GM19463 (cell line): ENCODE data around the gene MOXD1.
"Not testable (repeated sequence)": the region's sequence is repeated elsewhere in the genome, so short reads cannot be mapped to it uniquely, and the experiment has no call there.

Experiments used
- ATAC-seq: cut with Tn5 transposase; IDR thresholded peaks from one replicate; pipeline ENCODE4 v1.9.1; 2021; ENCODE audit warnings: mild to moderate bottlenecking, moderate library complexity; ENCODE audit not compliant: unreplicated experiment

MOXD1 gene

DNA sequence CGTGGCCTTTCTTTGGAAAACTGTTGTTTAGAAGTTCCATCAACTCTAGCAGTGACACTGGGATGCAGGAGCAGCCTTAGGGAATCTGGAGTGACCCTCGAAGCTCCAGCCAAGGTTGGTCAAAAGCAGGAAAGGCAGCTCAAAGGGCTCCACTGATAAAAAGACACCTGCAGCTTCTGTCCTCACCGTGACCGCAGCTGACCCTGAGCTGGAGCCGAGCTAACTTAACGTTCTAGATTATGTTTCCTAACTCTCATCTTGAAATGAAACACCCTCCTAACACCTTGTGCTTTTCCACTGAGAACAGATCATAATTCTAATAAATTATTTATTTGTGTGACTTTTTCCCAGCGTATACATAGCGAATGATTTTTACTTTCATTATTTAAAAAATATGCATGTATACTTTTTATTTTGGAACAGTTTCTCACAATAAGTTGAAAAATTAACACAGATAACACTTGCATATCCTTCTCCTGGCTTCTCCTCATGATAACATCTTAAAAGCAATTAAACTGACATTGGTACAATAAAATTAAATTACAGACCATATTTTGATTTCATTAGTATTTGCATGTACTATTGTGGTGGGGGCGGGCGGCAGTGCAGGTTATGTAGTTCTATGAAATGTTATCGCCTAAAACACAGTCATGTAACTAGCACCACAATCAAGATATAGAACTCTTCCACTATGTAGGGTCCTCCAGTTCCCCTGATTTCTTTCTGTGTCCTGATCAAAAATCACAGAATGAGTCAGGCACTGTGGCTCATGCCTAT lies 116.1 kb downstream of the MOXD1 start:
- ATAC-seq = no peak

DNA sequence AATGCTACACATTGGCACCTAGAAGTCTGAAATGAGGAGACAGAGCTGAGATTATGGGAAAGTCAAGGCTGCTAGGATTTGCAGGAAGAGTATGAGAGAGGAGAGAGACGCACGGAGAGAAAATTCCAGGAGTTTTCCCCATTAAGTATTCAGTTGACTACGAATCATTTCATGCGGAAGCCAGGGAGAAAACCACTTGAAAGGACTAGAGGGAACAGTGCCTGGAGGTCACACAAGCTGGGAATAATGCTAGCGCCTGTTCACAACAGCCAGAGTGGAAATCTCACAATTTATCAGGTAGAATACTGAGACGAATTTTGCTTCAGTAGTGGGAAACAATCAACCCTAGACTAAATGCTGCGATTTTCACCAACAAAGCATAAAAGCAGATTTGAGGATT lies 118.6 kb downstream of the MOXD1 start:
- ATAC-seq = no peak

DNA sequence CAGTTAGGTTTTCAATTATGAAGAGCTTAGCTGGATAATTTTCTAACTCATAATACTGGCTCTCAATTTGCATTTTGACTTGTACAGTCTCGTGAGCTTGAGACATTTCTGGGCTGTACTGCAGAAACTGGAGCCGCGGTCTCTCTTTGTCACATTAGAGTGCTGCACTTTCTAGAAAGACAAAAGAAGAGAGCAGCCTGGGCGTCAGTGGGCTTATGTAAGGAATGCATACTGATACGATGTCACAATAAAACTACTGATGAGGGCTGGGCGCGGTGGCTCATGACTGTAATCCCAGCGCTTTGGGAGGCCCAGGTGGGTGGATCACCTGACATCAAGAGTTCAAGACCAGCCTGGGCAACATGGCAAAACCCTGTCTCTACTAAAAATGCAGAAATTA lies 120.8 kb downstream of the MOXD1 start:
- no peak for ATAC-seq

DNA sequence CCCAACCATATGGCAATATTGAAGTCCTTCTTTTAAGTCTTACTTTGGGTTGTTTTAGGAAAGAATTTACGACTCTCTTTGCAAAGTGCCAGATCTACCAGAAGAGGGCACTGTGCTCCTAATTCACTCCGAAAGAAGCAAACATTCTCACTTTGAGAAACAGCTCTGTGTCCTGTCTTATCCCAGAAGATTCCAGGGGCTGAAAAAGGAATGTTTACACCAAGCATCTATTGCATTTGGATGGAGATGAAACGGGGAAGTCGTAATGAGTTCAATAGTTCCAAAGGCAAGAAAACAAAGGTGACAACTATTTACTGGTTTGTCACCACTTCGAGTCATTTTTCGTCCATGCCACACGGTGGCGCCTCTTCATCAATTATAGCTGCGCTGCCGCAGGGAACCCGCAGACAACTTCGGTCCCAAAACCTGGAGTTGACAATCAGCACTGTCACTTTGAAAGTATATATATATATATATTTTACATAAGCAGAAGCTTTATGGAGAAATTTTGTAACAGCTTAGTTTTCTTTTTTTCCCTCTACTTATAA lies 121.6 kb downstream of the MOXD1 start:
- peak; percentile 90 for ATAC-seq

DNA sequence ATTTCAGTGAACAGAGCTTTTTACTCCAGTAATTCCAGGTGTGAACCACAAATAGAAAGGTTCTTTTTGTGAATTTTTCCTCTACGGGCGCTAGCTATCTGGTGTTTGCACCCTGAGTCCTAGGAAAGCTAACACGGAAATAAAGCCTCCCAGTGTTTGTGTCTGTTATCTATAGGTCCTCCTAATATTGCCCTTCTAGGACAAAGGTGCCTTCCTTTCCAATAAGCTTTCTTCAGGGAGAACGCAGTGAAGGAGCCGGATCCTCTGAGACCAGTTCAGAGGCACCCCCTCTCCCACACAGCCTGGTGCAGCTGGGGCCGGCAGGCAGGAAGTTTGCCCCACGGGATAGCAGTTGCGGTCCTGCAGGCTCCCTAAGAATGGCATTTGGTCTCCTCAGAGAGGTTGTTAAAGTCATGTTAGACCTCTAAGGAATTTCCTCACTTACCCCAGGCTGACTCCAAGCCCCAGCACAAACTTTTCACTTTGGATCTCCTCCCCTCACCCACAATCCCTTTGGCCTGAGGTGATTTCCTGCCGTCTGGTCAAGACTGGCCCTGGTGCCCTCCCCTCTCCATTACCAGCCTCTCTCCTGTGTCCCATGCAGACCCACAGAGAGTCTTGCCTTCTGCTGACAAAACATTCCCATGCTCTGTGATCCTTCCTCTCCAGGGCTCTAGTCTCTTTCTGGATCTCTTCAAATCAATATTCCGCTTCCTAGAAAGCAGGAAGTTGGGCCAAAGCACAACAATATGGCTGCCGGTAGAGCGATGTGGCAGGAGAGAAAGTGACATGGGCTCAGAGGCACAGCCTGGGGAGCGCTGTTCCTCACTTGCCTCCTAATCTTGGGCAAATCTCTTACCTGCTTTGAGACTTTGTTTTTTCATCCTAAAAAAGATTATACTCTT lies 126.0 kb downstream of the MOXD1 start:
- no peak for ATAC-seq

DNA sequence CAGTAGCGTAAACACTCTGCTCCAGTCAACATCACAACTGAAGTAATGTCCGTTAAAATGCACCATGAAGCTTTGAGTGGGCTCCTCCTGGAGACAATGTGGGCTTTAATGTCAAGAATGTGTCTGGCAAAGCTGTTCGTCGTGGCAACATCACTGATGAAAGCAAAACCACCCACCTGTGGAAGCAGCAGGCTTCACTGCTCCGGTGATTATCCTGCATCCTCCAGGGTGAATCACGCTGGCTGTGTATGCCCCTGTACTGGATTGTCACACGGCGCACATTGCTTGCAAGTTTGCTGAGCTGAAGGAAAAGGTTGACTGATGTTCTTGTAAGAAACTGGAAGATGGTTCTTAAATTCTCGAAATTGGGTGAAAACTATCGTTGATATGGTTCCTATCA lies 128.5 kb downstream of the MOXD1 start:
- ATAC-seq = no peak

DNA sequence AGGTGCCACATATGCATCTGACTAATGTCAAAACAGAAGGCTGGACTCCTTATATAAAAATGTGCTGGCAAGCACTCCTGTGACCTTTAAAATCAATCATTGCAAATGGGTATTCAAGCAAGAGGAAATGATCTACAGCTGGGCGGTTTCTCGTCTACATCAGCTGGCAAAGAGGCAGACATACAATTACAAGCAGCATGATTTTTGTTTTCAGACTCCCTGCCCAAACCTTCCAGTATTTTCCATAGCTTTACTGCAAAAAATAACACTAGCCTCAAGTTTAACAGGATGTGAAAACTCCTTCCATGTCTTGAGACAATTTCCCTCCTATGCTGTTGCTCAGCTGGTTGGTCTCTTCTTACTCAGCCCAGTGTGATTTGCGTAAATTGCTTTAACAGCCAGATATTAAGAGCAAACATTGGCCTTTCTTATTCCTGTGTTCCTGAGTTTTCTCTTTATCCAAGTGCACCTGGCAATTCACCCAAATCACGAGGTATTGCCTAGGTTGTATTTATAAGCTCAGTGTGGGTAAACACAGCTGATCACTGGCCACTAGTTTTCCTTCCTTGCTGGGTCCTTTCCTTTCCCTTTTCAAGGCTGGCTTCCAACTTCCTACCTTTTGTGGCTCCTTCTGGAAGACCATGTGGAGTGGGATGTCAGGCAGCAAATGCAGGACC lies 130.4 kb downstream of the MOXD1 start:
- ATAC-seq = no peak

DNA sequence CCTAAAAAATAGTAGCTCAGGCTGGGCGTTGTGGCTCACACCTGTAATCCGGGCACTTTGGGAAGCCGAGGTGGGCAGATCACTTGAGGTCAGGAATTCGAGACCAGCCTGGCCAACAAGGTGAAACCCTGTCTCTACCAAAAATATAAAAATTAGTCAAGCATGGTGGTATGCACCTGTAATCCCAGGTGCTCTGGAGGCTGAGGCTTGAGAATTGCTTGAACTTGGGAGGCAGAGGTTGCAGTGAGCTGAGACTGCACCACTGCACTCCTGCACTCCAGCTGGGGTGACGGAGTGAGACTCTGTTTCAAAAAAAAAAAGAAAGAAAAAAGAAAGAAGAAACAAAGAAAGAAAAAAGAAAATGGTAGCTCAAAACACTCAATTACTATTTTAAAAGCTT lies 132.6 kb downstream of the MOXD1 start:
- not testable (repeated sequence) for ATAC-seq

DNA sequence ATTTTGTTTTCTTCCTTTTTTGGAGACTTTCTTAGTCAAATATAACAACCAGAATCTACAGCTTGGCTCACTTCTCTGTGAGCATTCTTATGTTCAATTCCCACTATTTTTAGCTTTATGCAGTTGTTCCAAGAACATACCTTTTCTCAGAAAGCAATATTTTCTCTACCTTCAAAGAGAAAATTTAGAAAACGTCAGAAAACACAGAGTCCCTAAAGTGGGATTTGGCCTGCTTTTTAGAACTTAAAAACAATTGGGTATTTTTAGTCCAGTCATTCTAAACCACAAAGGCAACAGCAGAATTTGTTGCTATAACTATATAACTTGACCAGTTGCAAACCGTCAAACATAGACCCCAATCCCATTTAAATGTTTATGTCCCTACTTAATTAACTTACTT lies 133.1 kb downstream of the MOXD1 start:
- ATAC-seq = no peak

DNA sequence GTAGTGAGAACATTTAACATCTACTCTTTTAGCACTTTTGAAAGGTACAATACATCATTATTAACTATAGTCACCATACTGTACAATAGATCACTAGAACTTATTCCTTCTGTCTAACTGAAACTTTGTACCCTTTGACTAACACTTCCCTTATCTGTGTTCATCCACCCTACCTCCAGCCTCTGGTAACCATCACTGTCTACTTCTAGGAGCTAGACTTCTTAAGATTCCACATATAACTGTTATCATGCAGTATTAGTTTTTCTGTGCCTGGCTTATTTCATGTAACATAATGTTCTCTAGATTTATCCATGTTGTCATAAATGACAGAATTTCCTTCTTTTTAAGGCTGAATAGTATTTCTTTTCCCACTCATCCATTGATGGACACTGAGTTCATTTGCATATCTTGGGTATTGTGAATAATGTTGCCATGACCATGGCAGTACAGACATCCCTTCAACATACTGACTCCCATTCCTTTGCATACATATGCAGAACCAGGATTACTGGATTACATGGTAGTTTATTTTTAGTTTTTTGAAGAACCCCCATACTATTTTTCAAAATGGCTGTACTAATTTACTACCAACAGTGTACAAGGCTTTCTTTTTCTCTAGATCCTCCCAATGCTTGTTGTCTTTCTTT lies 135.7 kb downstream of the MOXD1 start:
- no peak for ATAC-seq

DNA sequence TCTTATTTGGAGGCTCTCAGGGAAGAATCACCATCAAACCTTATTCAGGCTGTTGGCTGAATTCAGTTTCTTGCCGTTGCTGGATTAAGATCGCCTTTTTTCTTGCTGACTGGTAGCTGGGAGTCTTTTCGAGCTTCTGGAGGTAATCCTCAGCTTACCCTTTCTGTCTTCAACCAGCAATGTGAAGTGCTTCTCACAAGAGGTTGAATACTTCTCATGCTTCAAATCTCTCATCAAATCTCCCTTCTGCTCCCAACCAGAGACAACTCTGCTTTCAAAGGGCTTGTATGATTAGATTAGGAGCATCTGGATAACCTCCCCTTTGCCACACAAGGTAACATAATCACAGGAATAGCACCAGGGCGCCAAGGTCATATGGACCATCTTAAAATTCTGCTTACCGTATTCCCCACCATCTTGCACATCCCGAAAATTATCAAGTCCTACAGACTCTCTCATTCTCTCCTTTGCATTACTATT lies 137.2 kb downstream of the MOXD1 start:
- no peak for ATAC-seq

DNA sequence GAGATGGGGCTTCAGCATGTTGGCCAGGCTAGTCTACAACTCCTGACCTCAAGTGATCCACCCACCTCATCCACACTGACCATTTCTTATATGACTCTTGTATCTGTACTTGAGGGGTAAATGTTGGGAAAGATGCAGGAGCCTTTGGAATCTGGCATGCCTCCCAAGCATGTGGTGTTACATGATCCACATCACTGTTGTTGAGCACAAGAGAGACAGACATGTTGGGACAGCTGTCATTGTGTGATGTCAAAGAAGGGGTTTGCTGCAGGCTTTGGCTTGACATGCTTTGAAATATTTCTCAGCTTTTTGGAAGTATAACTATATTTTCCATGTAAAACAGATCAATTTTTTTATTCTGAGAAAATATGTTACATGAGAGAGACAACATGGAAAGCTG lies 139.9 kb downstream of the MOXD1 start:
- no peak for ATAC-seq

DNA sequence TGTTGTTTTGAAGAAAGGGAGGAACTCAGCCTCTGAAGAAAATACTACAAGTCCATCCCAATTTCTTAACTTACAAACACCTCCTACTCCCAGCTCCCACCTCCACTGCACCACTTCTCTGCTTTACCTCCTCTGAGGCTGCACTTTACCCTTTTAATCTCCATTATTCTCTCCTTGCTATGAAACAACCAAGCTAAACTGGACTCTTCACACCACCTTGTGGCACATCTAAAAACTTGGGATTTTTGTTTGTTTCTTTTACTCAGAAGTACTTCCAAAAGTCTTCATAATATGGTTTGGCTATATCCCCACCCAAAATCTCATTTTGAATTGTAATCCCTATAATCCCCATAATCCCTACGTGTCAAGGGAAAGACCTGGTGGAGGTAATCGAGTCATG lies 142.2 kb downstream of the MOXD1 start:
- no peak for ATAC-seq

DNA sequence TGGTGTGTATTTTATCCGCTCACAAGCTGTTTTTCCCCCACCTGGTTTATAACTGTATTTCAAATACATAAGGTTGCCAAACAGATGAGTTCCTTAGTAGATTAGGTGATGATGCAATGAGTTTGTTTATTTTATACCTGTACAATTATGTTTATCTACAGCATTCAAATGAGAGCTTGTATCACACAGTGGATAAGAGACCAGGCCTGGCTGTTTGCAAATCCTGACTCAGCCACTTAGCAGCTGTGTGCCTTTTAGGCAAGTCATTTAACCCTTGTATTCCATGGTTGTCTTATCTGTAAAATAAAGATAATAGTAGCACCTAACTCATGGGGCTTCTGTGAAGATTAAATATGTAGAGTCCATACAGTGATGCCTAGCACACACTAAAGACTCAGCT lies 143.7 kb downstream of the MOXD1 start:
- no peak for ATAC-seq

DNA sequence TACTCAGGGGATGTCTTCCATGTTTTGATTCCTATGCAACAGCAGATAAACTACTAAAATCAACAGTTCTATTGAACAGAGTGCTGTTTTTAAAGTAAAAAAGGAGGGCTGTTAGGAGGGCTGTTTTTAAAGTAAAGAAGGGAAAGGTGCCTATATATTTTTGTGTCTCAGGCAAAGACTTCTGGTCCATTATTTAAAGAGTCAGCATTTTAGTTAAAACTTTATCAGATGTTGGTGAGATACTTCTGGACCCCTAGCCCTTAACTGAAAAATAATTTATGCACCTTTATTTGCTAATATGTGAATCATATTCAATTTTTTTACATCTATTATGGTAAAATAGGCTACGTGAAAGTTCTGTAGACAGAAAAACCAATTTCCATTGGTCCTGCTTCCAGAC lies 144.8 kb downstream of the MOXD1 start:
- no peak for ATAC-seq

DNA sequence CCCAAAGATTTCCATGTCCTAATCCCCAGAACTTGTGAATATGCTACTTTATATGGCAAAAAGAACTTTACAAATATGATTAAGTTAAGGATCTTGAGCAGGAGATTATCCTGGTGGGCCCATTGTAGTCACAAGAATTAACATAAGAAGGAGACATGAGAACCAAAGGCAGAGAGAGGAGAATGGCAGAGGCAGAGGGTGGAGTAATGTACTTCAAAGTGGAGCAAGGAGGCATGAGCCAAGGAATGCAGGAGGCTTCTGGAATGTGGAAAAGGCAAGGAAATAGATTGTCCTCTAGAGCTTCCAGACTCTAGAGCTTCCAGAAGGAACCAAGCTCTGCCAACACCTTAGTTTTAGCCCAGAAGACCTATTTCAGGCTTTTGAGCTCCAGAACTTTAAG lies 147.4 kb downstream of the MOXD1 start:
- ATAC-seq = no peak

DNA sequence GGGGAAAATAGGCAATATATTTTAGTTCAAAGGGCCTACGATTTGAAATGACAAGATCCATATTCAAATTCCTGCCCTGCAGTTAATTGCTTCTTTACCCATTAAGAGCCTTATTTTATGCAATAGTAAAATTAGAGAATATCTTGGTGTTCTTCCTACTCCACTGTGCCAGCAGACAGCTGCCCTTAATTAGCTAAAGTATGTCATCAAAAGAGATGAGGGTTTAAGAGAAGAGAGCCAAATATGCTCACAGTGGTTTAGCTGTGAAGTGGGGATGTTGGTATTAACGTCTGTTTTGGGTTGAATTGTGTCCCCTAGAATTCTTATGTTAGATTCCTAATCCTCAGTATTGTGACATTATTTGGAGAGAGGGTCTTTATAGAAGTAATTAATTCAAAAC lies 148.1 kb downstream of the MOXD1 start:
- ATAC-seq = no peak

DNA sequence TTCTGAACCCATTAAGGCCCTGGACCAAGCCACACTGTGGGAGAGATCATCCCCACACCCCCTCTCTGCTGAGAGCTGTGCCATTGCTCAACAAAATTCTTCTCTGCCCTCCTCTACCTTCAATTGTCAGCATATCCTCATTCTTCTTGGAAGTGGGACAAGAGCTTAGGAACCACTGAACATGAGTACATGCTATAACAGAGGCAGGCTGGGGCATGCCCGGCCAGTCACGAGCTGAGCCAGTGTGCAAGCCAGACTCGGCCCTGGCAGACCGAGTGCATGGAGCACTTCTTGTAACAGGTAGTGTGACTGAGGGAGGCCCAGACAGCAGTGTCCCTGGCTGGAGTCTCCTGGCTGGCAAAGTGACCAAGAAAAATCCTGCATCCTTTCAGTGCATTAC lies 149.2 kb downstream of the MOXD1 start:
- ATAC-seq = no peak

DNA sequence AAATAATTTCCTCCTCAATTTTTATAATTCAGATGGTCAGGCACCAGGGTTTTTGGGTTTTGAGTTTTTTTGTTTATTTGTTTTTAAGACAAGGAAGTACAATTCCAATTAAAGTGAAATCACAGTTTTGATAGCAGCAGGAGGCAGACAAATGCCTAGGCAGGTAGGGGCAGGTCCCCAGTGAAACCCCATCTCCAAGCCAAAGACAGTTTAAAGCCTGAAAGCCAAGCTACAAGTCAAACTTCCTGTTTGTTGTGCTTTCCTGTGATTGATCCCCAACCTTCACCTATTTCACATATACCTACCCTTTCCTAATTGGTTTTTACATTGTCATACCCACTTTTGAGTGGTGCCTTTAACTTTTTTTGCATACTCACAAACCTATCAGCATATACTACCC lies 149.6 kb downstream of the MOXD1 start:
- ATAC-seq = no peak

DNA sequence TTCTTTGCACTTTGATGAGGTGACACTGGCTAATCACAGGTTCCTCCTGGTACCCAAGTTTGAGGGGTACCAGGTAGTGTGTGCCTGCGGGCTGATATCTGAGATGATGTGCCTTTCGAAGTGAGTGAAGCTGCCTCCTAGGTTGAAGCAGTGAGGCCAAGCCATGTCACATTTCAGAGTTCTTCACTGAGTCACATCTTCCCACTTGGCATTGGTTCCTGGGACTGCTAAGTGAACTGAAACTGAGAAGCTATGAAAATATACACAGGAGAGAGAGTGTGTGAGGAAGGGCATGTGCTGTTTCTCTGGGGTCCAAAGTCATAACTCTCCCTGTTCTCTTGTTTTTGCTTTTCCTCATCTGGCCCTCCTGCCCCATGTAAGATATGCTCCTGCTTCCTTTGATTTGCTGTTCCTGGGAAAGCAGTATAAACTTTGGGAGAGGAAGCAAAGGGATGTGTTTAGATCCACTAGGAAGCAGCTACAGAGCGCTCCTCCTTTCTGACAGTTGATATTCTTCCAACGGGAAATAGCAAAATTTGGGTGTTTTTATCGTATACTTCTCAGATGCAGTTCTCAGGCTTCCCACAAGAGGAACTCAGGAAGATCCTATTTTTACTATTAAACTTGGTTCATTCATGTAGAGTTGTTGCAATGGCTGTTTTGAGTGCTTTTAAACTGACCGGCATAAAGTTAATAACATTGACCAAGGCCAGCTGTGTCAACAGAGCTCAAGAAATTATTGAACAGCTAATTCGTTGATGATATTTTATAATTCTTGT lies 153.7 kb downstream of the MOXD1 start:
- no peak for ATAC-seq
